Muscle of leg (tissue), 11 donors: ENCODE results near the gene DDB1. TPM values are rescaled to one million over a fixed set of nuclear protein-coding genes. Genes with fewer than 3 reads are reported as not detected.

Experiments
- DNase-seq: peaks from one replicate; pipeline ENCODE4 v3.0.0; 2013
- H3K27ac ChIP-seq: one replicate; pipeline ENCODE4 v1.5.1; 2013; ENCODE audit warnings: mild to moderate bottlenecking, low read length, control low read depth
- H3K27me3 ChIP-seq: one replicate; pipeline ENCODE4 v1.6.1; 2013; ENCODE audit warnings: low read length; ENCODE audit not compliant: control insufficient read depth, insufficient read depth
- H3K36me3 ChIP-seq: one replicate; pipeline ENCODE4 v1.6.1; 2013; ENCODE audit warnings: low read length; ENCODE audit not compliant: control insufficient read depth, insufficient read depth
- H3K4me1 ChIP-seq: one replicate; pipeline ENCODE4 v1.6.1; 2013; ENCODE audit warnings: low read length; ENCODE audit not compliant: control insufficient read depth, insufficient read depth
- H3K4me3 ChIP-seq: one replicate; pipeline ENCODE4 v1.5.1; 2013; ENCODE audit warnings: low read length, control low read depth
- H3K9me3 ChIP-seq: replicated peaks from 2 replicates; pipeline ENCODE4 v1.6.1; 2013; ENCODE audit warnings: low read depth, low read length; ENCODE audit not compliant: control insufficient read depth
- WGBS: methylation state at CpG from one replicate; pipeline ENCODE4 v1.1.5; 2013; ENCODE audit warnings: missing lambda C conversion rate; ENCODE audit not compliant: insufficient coverage; 5-methylcytosine and 5-hydroxymethylcytosine counted together
- polyA plus RNA-seq, 8 donors: library from polyadenylated mRNA; unstranded; fragments of 120-200 nt; gene quantifications; one replicate each; pipeline versions ENCODE4 v1.2.1 to v1.2.3, GENCODE V29; 2013; ENCODE audit warnings: inconsistent platforms in 1 of 8, low replicate concordance in 1 of 8; ENCODE audit not compliant: insufficient read length in 8 of 8, insufficient read depth in 1 of 8
- total RNA-seq: library from RNA; stranded (reverse); fragments of 120-200 nt; gene quantifications from one replicate; pipeline ENCODE4 v1.2.4, GENCODE V29; 2013

DDB1 gene
- total and polyA plus RNA-seq, 9 donors: 174 to 240 (median 217) TPM

DNA sequence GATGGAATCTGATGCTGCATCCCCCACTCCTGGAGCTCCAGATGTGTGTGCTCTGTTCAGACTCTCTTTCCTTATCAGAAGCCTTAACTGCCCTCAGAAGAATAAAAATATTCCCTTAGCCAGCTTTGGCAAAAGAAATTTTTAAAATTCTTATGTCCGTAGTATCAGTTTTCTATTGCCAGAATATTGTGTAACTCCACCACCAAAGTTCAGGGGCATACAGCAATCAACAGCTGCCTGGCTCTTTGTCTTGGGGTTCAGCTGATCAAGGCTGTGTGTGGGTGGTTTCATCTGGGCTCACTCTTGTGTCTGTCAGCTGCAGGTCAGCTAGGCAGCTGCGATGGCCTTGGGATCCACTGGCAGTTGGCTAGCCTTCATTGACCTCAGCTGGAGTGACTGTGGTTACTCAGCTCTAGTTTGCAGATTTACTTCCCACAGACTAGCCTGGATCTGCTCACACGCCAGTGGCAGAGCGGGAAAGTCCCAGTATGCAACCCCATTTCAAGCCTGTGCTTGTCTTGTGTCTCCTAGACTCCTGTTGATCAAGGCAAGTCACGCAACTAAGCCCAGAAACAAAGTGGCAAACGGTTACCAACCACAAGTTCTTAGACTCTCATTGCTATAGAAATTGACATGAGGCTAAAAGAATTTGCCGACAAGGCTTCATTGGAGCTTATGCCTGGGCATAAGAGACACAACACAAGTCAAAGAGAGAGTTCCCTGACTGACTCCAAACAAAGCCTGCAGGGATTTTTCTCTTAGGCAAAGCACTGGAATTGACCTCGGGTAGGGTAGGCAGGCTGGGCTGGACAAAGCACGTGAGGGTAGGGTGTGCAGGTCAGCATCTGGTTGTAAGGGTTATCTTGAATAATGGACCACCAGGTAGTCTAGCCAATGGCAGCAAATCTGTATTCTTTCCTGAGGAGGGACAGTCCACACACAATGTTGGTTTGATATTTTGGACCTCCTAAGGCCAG is 36.8 kb upstream of the DDB1 start:
- DNase-seq: no peak
- 84% methylated on average over 6 of the region's 9 CpGs for WGBS
- no peaks in the 10 kb centered on the region for H3K27me3 ChIP-seq
- no peaks in the 10 kb centered on the region for H3K9me3 ChIP-seq
- no peak overlapping the region for H3K27ac ChIP-seq
- peaks cover 63% of the 10 kb centered on the region for H3K36me3 ChIP-seq
- no peaks in the 10 kb centered on the region for H3K4me1 ChIP-seq
- no peak overlapping the region for H3K4me3 ChIP-seq

DNA sequence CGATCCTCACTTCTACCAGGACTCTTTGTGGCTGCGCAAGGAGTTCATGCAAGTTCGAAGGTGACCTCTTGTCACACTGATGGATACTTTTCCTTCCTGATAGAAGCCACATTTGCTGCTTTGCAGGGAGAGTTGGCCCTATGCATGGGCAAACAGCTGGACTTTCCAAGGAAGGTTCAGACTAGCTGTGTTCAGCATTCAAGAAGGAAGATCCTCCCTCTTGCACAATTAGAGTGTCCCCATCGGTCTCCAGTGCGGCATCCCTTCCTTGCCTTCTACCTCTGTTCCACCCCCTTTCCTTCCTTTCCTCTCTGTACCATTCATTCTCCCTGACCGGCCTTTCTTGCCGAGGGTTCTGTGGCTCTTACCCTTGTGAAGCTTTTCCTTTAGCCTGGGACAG is 35.7 kb upstream of the DDB1 start:
- Histone ChIP-seq H3K27me3 (no peaks in the 10 kb centered on the region), H3K4me1 (no peaks in the 10 kb centered on the region), H3K4me3 (no peak overlapping the region), H3K36me3 (peaks cover 73% of the 10 kb centered on the region), H3K9me3 (no peaks in the 10 kb centered on the region), H3K27ac (no peak overlapping the region)
- WGBS: 94% methylated on average over 7 of the region's 7 CpGs
- DNase-seq: no peak

DNA sequence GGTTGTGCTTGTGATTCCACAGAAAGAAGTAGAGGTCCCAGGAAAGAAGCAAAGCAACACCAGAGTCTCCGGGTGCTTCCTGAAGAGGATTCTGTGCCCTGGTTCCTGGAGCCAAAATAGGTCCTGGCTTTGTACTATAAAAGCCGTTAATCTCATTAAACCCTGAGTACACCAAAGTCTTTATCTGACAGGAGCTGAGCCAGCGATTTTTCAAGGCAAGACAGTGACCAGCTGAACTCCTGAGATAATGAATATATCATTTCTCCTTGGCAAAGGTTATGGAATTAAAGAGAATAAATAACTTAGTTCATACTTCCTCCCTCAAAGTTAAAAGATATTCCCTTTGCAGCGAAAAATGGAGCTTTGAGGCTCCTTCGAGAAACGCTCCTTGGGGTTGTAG is 34.5 kb upstream of the DDB1 start:
- H3K4me3 ChIP-seq: no peak overlapping the region
- H3K27me3 ChIP-seq: no peaks in the 10 kb centered on the region
- no peak overlapping the region for H3K27ac ChIP-seq
- no peaks in the 10 kb centered on the region for H3K9me3 ChIP-seq
- DNase-seq: no peak
- 93% methylated on average over 5 of the region's 6 CpGs for WGBS
- H3K4me1 ChIP-seq: peaks cover 10% of the 10 kb centered on the region
- H3K36me3 ChIP-seq: peaks cover 73% of the 10 kb centered on the region

DNA sequence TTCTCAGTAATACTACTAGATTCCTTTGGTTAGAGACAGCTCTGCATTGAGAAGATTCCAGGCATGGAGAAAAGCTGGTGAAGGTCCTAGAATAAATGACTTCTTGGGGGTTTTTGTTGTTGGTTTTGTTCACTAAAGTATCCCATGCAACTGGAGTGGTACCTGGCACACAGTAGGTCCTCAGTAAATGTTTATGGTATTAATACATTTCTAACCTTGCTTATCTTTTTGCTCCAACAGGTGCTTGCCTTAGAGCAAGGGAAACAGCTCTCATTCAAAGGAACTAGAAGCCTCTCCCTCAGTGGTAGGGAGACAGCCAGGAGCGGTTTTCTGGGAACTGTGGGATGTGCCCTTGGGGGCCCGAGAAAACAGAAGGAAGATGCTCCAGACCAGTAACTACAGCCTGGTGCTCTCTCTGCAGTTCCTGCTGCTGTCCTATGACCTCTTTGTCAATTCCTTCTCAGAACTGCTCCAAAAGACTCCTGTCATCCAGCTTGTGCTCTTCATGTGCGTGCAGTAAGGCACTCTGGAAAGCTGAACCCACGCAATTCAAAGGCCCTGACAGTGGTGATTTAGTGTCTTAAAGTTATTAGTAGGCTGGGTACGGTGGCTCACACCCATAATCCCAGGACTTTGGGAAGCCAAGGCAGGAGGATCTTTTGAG is 31.2 kb upstream of the DDB1 start:
- Histone ChIP-seq H3K36me3 (peaks cover 56% of the 10 kb centered on the region), H3K27me3 (no peaks in the 10 kb centered on the region), H3K27ac (no peak overlapping the region), H3K4me1 (peaks cover 16% of the 10 kb centered on the region), H3K9me3 (no peaks in the 10 kb centered on the region), H3K4me3 (no peak overlapping the region)
- no peak for DNase-seq
- WGBS: 94% methylated on average over 3 of the region's 5 CpGs

DNA sequence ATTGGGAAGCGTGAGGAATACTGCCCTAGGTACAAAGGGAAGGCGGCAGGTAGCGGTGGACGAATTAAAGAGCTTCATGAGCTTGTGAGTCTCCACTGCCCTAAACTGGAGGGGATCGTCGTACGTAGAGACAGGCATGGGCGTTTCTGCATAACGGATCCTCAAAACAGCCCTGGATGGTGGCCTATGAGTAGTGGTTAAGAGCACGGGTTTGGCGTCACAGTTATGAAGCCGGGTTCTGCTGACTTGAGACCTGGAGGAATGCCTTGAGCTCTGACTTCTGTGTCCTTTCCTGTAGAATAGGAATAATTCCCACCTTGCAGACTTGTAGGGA is 29.6 kb upstream of the DDB1 start:
- DNase-seq: peak; percentile 32
- peaks cover 41% of the 10 kb centered on the region for H3K36me3 ChIP-seq
- no peaks in the 10 kb centered on the region for H3K9me3 ChIP-seq
- peak overlapping the region; percentile 61 for H3K4me3 ChIP-seq
- H3K4me1 ChIP-seq: peaks cover 19% of the 10 kb centered on the region
- peak overlapping the region; percentile 99 for H3K27ac ChIP-seq
- H3K27me3 ChIP-seq: no peaks in the 10 kb centered on the region
- 0% methylated on average over 9 of the region's 12 CpGs for WGBS

DNA sequence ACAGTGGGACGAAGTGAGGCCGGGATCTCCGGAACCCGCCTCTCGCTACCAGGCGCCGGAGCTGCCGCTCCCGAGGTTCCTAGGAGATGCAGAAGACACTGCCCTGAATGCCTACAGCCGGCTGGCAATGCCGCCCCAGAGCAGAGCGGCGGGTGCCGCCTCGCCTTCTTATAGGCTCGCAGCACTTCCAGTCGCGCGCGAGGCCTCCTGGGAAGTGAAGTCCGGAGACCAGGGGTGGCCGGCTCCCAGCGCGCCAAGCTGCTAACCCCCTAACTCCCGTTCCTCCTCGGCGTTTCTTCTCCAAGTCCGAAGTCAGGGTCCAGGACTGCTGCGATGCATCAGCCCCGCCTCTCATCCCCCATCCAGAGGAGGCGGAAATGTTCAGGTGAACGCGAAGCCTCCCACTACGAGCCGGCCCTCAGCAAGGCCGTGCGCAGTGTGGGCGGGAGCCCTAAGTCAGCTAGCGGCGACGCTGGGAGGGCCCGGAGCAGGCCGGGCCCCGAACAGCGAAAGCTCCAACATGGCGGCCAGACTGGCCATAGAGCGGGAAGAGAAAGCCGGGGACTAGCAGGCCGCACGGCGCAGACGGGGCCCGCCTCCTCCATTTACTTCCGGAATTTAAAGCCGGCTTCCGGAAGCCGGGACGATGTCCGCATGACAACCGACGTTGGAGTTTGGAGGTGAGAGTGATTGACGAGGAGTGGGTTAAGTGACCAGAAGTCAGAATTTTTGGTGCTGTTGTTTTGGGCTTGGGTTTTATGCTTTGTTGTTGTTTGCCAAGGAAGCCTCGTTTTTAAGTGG is 29.0 kb upstream of the DDB1 start, which contains the start of the genes CYB561A3 and TMEM138:
Gene CYB561A3, minus strand, starts transcription at position 142 of the 801 bp plus-strand sequence. CDS start 5,169 bp downstream, outside the sequence.
Gene TMEM138, plus strand, starts transcription at position 634 of the 801 bp plus-strand sequence. CDS start 2,017 bp downstream, outside the sequence.
- peaks cover 19% of the 10 kb centered on the region for H3K4me1 ChIP-seq
- peak within 1 kb of the TSS; percentile 61 for H3K4me3 ChIP-seq
- no peaks in the 10 kb centered on the region for H3K9me3 ChIP-seq
- H3K27me3 ChIP-seq: no peaks in the 10 kb centered on the region
- under 1% methylated on average over 63 of the region's 63 CpGs for WGBS
- peak within 1 kb of the TSS; percentile 99 for H3K27ac ChIP-seq
- peak; percentile 97 for DNase-seq
- peaks cover 35% of the 10 kb centered on the region for H3K36me3 ChIP-seq

DNA sequence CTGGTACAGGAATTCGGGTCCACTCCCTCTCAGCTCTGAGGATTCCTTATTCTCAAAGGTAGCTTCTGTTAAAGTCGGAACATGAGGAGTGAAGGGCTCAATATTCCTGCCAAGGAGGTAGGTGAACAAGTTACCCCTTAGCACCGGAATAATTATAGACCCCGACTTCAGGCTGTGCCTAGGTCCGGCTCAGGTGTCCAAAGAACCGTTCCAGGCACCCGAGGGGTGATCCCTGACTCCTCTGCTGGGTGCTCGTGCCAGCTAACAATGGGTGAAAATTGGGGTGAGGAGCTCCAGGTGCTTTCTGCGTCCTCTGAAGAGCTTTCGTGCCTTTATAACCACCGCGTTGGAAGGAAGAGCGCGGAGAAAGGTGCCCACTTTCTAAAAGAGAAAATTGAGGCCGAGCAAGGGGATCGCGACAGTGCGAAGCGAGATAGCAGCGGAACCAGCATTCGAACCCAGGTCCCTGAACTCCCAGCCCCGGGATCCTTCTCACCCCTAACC is 28.4 kb upstream of the DDB1 start:
- Histone ChIP-seq H3K4me3 (peak overlapping the region; percentile 61), H3K9me3 (no peaks in the 10 kb centered on the region), H3K27ac (peak overlapping the region; percentile 99), H3K27me3 (no peaks in the 10 kb centered on the region), H3K36me3 (peaks cover 28% of the 10 kb centered on the region), H3K4me1 (peaks cover 19% of the 10 kb centered on the region)
- WGBS: 0% methylated on average over 16 of the region's 22 CpGs
- DNase-seq: no peak

DNA sequence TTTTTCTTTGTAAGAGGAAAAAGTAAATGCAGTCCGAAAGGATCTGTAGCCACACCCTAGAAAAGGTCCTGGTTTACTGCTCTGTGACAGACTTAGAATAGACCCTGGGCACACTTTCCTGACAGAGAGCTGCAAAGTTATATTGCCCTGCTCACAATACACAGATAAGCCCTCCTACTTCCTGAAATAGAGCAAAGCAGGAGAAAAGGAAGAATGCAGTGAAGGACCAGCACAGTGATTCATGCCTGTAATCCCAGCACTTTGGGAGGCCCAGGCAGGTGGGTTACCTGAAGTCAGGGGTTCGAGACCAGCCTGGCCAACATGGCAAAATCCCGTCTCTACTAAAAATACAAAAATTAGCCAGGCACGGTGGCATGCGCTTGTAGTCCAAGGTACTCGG is 26.6 kb upstream of the DDB1 start:
- no peak overlapping the region for H3K4me3 ChIP-seq
- no peak overlapping the region for H3K27ac ChIP-seq
- WGBS: 78% methylated on average over 5 of the region's 6 CpGs
- H3K9me3 ChIP-seq: no peaks in the 10 kb centered on the region
- no peak for DNase-seq
- peaks cover 12% of the 10 kb centered on the region for H3K36me3 ChIP-seq
- no peaks in the 10 kb centered on the region for H3K27me3 ChIP-seq
- H3K4me1 ChIP-seq: peaks cover 19% of the 10 kb centered on the region

DNA sequence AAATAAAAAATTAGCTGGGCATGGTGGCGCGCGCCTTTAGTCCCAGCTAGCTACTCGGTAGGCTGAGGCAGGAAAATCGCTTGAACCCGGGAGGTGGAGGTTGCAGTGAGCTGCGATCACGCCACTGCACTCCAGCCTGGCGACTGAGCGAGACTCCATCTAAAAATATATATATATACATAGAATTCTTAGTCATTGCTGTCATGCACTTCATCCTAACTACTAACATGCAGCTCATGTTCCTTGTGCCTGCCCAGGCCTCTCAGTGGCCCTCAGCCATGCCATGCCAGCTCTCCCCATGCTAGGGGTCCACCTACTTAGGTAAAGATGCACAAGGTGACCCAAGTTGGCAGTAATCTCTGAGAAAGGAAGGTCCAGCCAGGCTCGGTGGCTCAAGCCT is 25.7 kb upstream of the DDB1 start:
- Histone ChIP-seq H3K9me3 (no peaks in the 10 kb centered on the region), H3K36me3 (peaks cover 8% of the 10 kb centered on the region), H3K27ac (no peak overlapping the region), H3K4me1 (peaks cover 18% of the 10 kb centered on the region), H3K27me3 (no peaks in the 10 kb centered on the region), H3K4me3 (no peak overlapping the region)
- WGBS: 70% methylated on average over 1 of the region's 11 CpGs
- no peak for DNase-seq
